ENCODE measurements around the gene PTOV1. TPM values are rescaled to one million over a fixed set of nuclear protein-coding genes. Genes with fewer than 3 reads are reported as not detected.

PTOV1 gene
- polyA plus RNA-seq (ENCODE audit: insufficient read length): 296 TPM
- long read RNA-seq, donor 1, transcript PTOV1-220 (13 exons, 1,587 nt): minor isoform, 13 of 186 reads
- long read RNA-seq, donor 1, transcript PTOV1-205 (1 exons, 1,880 nt): minor isoform, 27 of 186 reads
- long read RNA-seq, donor 1, transcript PTOV1-212 (13 exons, 1,577 nt): major isoform, 79 of 186 reads
- long read RNA-seq, donor 1, transcript PTOV1-208 (2 exons, 327 nt): minor isoform, 17 of 186 reads
- long read RNA-seq, donor 1, partial matches to known transcripts: 34 of 186 reads
- long read RNA-seq, donor 1, other reads (novel, unspliced or antisense): 10 of 186 reads
- long read RNA-seq, donor 2, transcript PTOV1-208 (2 exons, 327 nt): minor isoform, 5 of 98 reads
- long read RNA-seq, donor 2, transcript PTOV1-205 (1 exons, 1,880 nt): minor isoform, 20 of 98 reads
- long read RNA-seq, donor 2, transcript PTOV1-212 (13 exons, 1,577 nt): major isoform, 43 of 98 reads
- long read RNA-seq, donor 2, partial matches to known transcripts: 12 of 98 reads
- long read RNA-seq, donor 2, other reads (novel, unspliced or antisense): 9 of 98 reads
- long read RNA-seq, donor 3, transcript PTOV1-209 (8 exons, 1,716 nt): minor isoform, 5 of 102 reads
- long read RNA-seq, donor 3, transcript PTOV1-208 (2 exons, 327 nt): minor isoform, 16 of 102 reads
- long read RNA-seq, donor 3, transcript PTOV1-212 (13 exons, 1,577 nt): major isoform, 31 of 102 reads
- long read RNA-seq, donor 3, transcript PTOV1-205 (1 exons, 1,880 nt): minor isoform, 24 of 102 reads
- long read RNA-seq, donor 3, partial matches to known transcripts: 9 of 102 reads
- long read RNA-seq, donor 3, other reads (novel, unspliced or antisense): 5 of 102 reads
- long read RNA-seq, donor 4, transcript PTOV1-208 (2 exons, 327 nt): major isoform, 6 of 26 reads
- long read RNA-seq, donor 4, transcript PTOV1-205 (1 exons, 1,880 nt): minor isoform, 5 of 26 reads
- long read RNA-seq, donor 4, partial matches to known transcripts: 13 of 26 reads
- long read RNA-seq, donor 4, other reads (novel, unspliced or antisense): 0 of 26 reads
- long read RNA-seq, donor 5, transcript PTOV1-220 (13 exons, 1,587 nt): minor isoform, 11 of 177 reads
- long read RNA-seq, donor 5, transcript PTOV1-208 (2 exons, 327 nt): minor isoform, 31 of 177 reads
- long read RNA-seq, donor 5, transcript PTOV1-205 (1 exons, 1,880 nt): minor isoform, 29 of 177 reads
- long read RNA-seq, donor 5, transcript PTOV1-212 (13 exons, 1,577 nt): major isoform, 75 of 177 reads
- long read RNA-seq, donor 5, partial matches to known transcripts: 18 of 177 reads
- long read RNA-seq, donor 5, other reads (novel, unspliced or antisense): 8 of 177 reads
- long read RNA-seq, donor 6, transcript PTOV1-212 (13 exons, 1,577 nt): major isoform, 74 of 164 reads
- long read RNA-seq, donor 6, transcript PTOV1-220 (13 exons, 1,587 nt): minor isoform, 9 of 164 reads
- long read RNA-seq, donor 6, transcript PTOV1-208 (2 exons, 327 nt): minor isoform, 19 of 164 reads
- long read RNA-seq, donor 6, transcript PTOV1-205 (1 exons, 1,880 nt): minor isoform, 5 of 164 reads
- long read RNA-seq, donor 6, partial matches to known transcripts: 40 of 164 reads
- long read RNA-seq, donor 6, other reads (novel, unspliced or antisense): 12 of 164 reads
- long read RNA-seq, donor 7, transcript PTOV1-220 (13 exons, 1,587 nt): minor isoform, 5 of 228 reads
- long read RNA-seq, donor 7, transcript PTOV1-205 (1 exons, 1,880 nt): minor isoform, 43 of 228 reads
- long read RNA-seq, donor 7, transcript PTOV1-212 (13 exons, 1,577 nt): major isoform, 90 of 228 reads
- long read RNA-seq, donor 7, transcript PTOV1-208 (2 exons, 327 nt): minor isoform, 21 of 228 reads
- long read RNA-seq, donor 7, partial matches to known transcripts: 47 of 228 reads
- long read RNA-seq, donor 7, other reads (novel, unspliced or antisense): 7 of 228 reads
- long read RNA-seq, donor 8, transcript PTOV1-212 (13 exons, 1,577 nt): major isoform, 29 of 72 reads
- long read RNA-seq, donor 8, transcript PTOV1-208 (2 exons, 327 nt): minor isoform, 5 of 72 reads
- long read RNA-seq, donor 8, transcript PTOV1-205 (1 exons, 1,880 nt): minor isoform, 22 of 72 reads
- long read RNA-seq, donor 8, transcript PTOV1-220 (13 exons, 1,587 nt): minor isoform, 5 of 72 reads
- long read RNA-seq, donor 8, partial matches to known transcripts: 0 of 72 reads
- long read RNA-seq, donor 8, other reads (novel, unspliced or antisense): 8 of 72 reads

DNA sequence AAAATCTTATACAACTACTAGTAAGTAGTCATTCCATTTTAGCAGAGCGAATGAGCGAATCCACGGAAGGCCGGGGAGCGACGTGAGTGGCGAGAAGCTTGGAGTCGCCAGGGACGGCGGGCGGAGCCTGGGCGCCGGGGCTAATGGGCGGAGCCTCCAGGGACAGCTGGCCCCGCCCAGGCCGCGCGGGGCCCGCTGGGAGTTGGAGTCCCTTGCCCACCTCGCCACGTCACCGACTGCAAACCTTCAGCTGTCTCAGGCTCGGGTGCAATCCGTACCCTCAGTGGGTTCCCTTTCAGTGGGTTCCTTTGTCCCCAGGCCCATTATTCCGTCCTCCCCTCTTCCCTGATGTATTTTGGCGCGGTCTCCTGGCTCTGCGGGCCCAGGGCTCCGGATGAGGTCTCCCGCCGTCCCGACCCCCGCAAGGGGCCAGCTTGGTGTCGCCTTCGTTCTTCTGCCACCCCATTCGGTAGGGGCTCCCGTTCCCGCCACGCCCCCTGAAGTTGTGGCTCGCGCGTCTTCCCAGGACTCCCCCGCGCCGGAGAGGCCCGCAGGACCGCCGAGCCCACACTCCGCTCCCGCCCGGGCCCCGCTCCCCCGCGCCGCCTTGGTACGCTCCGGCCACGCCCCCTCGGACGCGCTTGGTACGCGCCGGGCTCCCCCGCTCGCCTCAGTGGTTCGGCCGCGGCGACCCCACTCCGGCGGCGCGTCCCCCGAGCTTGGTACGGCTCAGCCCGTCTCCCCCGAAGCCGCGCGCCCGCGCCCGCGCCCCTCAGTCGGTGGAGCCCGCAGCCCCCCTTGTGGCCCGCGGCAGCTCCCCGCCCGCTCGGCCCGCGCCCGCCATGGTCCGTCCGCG lies at the start of gene PTOV1:
Gene PTOV1, plus strand, starts transcription at position 673 of the 856 bp plus-strand sequence.
- peak; percentile 89 for DNase-seq

DNA sequence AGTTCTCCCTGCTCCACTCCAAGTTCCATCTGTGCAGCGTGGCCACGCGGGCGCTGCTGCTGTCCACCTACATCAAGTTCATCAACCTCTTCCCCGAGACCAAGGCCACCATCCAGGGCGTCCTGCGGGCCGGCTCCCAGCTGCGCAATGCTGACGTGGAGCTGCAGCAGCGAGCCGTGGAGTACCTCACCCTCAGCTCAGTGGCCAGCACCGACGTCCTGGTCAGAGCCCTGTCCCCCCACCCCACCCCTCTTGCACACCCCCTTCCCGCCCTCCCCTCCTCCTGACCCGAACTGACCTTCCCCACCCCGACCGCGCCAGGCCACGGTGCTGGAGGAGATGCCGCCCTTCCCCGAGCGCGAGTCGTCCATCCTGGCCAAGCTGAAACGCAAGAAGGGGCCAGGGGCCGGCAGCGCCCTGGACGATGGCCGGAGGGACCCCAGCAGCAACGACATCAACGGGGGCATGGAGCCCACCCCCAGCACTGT lies 49.5 kb upstream of the PTOV1 start:
- no peak for DNase-seq

DNA sequence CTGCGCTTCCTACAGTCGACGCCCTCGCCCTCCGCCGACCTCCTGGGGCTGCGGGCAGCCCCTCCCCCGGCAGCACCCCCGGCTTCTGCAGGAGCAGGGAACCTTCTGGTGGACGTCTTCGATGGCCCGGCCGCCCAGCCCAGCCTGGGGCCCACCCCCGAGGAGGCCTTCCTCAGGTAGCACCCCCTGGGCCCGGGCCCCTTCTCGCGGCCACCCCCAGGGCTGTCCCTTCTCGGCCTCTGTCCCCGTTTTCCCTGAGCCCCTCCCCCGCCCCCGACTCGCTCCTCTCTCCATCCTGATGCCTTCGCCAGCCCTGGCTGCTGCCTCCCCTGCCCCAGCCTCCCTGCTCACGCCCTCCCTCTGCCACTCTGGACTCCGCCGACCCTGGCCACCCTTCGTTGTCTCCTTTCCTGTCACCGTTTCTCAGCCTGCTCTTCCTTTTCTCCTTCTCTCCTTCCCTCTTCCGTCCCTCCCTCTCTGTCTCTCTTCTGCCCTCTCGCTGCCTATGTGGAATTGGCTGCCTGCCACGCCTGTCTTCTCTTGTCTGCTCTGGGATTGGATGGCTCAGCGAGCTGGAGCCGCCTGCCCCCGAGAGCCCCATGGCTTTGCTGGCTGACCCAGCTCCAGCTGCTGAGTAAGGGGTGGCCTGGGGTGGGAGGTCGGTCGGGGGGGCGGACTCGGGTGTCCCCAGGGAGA lies 48.8 kb upstream of the PTOV1 start:
- DNase-seq: peak; percentile 90

- DNase-seq: no peak
Observed at GRCh38 chr19:49802836-49803528, 48.0 kb upstream of the PTOV1 start.

GRCh38 chr19:49803529-49803856 lies 47.5 kb upstream of the PTOV1 start:
- no peak for DNase-seq

- DNase-seq: no peak
Observed at GRCh38 chr19:49805822-49806619, 44.9 kb upstream of the PTOV1 start.

DNA sequence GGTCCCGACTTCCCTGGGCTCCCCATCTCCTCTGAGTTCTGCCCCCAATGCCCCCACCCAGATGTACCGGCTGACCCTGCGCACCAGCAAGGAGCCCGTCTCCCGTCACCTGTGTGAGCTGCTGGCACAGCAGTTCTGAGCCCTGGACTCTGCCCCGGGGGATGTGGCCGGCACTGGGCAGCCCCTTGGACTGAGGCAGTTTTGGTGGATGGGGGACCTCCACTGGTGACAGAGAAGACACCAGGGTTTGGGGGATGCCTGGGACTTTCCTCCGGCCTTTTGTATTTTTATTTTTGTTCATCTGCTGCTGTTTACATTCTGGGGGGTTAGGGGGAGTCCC lies 44.4 kb upstream of the PTOV1 start:
- no peak for DNase-seq

GRCh38 chr19:49807058-49807903 lies 43.7 kb upstream of the PTOV1 start:
- no peak for DNase-seq

DNA sequence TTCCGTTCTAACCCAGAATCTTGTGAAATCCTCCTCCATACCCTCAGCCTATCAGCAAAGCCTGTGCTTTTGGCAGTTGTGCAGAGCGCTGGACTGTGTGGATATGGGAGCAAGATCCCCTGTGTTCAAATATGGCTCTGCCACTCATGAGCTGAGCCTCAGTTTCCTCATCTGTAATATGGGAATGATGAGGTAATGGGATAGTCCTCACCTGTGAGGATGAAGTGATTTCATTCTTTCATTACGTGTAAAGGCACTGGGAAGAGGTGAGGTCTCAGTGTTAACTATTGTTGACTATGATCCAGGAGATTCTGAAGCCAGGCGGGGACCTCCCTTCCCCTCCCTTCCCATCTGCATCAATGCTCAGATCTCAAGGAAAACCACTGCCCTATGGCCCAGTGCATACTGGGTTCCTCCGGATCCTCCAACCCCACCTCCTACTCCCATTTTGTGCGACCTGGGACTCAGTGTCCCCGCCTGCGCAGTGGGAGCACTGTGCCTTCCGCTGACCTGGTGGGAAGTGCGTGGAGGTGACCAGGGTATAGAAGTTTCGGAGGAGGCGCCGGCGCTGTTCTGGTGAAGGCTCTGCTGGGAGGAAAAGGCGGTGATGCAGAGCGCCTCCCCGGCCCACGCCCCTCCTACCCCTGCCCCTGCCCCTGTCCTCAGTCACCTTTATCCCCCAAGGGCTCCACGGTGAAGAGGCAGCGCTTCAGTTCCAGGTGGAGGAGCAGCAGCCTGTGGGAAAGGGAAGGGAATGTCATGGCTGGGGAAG lies 42.9 kb upstream of the PTOV1 start:
- DNase-seq: no peak

- DNase-seq: peak; percentile 88
Observed at GRCh38 chr19:49808711-49809159, 42.2 kb upstream of the PTOV1 start.

- no peak for DNase-seq
Observed at GRCh38 chr19:49809160-49809940, 41.6 kb upstream of the PTOV1 start.

GRCh38 chr19:49809941-49810389 lies 41.0 kb upstream of the PTOV1 start:
- no peak for DNase-seq

GRCh38 chr19:49811328-49811727 lies 39.6 kb upstream of the PTOV1 start:
- DNase-seq: no peak

DNA sequence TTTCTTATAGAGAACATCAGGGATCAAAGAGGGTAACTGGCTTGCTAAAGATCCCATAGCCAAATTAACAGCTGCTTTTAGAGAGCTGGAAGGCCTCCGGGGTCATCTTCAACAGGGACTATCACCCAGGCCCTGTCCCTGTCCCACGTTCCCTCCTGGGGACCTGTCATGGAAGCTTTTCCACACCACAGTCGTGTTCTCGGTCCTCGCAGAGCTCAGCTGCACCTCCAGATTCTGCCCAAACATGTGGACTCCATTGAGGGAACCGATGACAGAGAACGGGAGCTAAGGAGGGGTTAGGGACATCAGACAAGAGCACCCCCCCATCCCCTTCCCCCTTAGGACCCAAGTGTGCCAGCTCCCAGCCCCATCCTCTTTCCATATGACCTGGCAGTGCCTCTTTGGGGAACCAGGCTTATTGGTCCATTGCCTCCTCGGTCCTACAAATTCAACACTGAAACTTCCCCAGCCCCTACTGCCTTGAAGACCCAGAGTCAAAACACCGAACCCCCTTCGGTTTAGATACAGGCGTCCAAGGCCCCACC lies 38.4 kb upstream of the PTOV1 start:
- DNase-seq: no peak
